ENCODE data around the gene ATP1A4.
A peak's percentile ranks its signal among the peaks of the same experiment; 100 is the strongest.
"Not testable (repeated sequence)": the region's sequence is repeated elsewhere in the genome, so short reads cannot be mapped to it uniquely, and the experiment has no call there.

Gene ATP1A4

DNA sequence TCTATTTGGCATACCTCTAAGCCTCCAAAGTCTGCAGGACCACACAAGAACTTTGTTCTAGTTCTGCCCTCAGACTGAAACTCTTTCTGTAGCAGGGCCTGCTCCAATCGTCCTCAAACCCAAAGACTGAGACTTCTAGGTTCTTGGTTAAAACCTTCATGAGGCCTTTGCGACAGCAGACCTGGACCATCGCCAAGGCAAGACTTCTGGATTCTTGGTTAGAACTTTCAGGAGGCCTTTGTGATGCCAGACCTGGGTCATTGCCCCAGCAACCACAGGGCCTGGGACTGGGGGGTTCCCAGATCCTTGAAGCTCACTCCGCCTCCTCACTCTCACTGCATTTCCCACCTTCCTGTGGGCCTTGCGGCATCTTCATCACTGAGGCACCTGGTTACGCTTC is at the start of gene ATP1A4:
TSS of gene ATP1A4 (plus strand) at position 301 of the 400 bp plus-strand sequence. CDS start 438 bp downstream, outside the sequence.
- DNase-seq: no peak

DNA sequence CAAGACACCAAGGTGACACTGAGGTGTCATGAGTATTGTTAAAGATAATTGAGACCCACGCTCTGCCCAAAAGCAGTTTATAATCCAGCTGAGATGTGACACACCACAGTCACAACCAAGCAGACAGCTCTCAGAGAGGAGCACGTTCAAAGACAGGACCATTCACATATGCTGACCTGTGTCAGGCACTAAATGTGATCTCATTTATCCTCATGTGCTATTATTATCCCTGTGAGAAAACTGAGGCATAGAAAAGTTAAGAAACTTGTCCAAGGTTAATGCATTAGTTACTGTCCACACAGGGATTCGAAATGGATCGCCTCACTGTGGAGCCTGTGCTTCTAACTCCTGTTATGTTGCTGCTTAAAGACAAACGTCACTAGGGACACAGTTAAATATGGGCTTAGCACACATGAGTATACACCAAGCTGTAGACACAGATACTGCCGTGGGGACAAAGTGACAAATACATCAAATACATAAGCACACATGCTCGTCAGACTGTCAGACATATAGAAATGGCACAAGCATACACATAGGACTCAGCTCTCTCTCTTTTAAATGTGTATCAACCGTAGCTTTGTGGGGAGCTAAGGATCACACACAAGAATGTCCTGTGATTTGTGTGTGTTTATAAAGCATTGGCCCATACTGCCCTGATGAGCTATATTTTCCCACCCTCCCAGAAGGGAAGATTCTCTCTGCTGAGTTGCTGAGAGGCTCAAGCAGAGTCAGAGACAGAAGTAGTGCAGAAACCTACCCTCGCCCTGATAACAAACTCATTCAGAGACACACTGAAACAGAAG is 49.5 kb upstream of the ATP1A4 start:
- peak; percentile 23 for DNase-seq

GRCh38 chr1:160103658-160104408 is 47.6 kb upstream of the ATP1A4 start:
- DNase-seq: peak; percentile 78

DNA sequence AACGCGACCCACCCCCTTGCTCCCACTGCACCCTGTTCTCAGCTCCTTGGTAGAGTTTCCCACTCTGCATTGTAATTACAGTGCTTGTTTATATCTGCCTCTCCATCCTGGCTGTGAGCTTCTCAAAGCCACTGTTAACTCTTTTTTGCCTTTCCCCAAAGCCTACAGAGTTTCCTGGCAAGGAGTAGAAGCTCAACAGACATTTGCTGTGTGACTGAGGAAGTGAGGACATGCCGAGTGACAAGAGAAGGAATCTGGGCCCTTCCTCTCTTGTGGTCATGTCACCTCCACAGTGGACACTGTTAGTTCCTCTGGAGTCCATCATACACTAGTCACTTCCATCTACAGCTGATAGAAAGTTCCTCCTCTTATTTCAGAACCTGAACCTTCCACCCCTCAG is 46.9 kb upstream of the ATP1A4 start:
- peak; percentile 46 for DNase-seq

DNA sequence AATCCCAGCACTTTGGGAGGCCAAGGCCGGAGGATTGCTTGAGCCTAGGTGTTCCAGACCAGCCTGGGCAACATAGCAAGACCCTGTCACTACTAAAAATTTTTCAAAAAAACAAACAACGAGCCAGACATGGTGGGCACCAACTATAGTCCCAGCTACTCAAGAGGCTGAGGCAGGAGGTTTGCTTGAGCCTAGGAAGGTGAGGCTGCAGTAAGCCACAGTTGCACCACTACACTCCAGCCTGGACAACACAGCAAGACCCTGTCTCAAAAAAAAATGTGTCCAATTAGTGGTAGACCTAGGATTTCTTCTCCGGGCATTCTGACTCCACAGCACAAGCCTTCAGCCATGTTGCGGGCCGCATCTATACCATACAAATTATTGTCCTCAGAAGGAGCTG is 46.2 kb upstream of the ATP1A4 start:
- no peak for DNase-seq

- DNase-seq: no peak
Observed at GRCh38 chr1:160107512-160107911, 43.9 kb upstream of the ATP1A4 start.

- DNase-seq: peak; percentile 91
Observed at GRCh38 chr1:160108888-160109662, 42.3 kb upstream of the ATP1A4 start.

DNA sequence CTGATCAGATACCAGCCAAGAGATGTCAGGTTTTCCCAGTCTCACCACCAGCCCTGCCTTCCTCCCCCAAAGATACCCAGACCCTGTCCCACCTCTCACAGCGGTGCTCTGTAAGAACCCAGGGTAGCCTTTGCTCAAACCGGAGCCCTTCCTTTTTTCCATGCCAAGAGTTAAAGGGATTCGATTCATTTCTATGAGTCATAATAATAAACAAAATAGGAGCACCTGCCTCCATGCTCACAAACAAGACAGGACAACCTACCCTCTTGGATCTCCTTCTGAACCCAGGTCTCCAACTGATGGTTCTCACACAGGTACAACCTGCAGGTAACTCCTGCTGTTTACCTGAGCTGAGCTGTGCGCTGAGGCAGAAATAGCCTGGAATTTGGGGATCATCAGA is 41.7 kb upstream of the ATP1A4 start:
- no peak for DNase-seq

DNA sequence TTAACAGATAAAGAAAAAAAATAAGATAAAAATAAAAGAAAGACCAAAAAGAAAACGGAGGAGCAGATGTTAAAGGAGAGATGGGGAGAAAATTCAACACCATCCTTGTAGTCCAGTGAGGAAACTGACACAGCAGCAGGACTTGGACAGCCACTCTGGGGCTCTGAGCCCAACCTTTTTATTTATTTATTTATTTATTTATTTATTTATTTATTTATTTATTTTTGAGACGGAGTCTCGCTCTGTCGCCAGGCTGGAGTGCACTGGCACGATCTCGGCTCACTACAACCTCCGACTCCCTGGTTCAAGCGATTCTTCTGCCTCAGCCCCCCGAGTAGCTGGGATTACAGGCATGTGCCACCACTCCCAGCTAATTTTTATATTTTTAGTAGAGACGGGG is 39.9 kb upstream of the ATP1A4 start:
- not testable (repeated sequence) for DNase-seq

DNA sequence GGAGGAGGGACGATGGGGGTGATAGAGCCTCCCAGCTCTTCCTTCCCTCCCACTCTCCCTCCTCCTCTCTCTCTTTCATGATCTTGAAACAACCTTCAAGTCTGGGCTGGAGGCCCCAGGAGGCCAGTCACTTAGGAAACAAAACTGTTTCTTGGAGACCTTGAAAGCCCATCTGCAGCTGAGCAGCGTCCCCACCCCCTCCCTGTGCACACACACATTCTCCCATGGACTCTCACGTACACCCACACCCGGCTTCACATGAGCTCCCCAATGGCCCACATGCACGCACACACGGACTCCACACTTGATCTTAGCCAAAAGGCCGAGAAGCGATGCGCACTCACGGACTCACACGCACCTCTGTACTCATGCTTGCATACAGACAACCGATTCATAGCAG is 39.0 kb upstream of the ATP1A4 start:
- no peak for DNase-seq

DNA sequence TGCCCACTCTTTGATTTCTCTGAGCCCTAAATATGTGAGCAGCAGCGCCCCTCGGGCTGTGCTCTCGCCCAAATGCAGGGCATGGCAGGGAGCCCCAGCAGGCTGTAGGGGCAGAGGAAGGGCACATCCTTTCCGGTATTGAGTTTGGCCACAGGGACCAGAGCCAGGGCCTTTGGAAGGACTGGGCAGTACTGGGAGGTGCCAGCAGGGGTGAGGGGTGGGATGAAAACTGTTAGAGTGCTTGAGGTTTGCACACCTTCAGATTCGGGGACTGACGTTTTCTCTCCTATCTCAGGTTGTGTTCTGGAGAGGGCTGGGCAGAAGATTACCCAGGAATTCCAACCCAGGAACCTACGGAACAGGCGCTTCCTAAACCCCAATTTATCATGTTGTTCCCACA is 38.0 kb upstream of the ATP1A4 start:
- DNase-seq: no peak

GRCh38 chr1:160114085-160114484 is 37.3 kb upstream of the ATP1A4 start:
- DNase-seq: no peak

DNA sequence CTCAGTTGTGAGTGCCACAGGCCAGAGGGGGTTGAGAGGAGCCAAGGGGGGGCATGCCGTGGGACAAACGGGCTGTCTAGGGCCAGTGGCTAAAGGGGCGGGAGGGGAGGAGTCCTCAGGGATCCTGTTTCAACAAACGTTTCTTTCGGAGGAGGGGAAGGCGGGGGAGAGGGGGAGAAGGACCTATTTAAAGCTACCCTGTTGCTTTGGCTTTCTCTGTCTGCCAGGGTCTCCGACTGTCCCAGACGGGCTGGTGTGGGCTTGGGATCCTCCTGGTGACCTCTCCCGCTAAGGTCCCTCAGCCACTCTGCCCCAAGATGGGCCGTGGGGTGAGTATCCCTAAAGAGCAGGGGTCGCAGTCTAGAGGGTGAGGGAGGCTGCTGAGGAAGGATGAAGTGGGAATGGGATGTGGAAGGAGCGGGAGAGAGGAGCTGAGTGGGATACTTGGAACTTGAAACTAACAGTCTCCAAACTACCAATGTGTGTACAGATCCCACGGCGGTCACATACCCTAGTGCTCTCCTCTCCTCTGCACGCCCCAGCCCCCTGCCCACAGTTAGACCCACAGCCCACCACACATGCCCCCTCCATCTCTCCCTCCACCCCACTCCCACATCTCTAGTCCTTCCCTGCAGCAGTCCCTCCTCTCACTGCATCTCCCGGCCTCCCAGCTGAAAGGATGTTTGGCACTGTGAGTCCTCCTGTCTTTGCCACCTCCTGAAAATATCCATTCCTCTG is 35.7 kb upstream of the ATP1A4 start, which contains the start of gene ATP1A2:
TSS of gene ATP1A2 (plus strand) at position 215 of the 738 bp plus-strand sequence. CDS start at position 318, 103 bp downstream.
- peak; percentile 41 for DNase-seq

GRCh38 chr1:160116283-160117147 is 34.9 kb upstream of the ATP1A4 start:
- peak; percentile 26 for DNase-seq

DNA sequence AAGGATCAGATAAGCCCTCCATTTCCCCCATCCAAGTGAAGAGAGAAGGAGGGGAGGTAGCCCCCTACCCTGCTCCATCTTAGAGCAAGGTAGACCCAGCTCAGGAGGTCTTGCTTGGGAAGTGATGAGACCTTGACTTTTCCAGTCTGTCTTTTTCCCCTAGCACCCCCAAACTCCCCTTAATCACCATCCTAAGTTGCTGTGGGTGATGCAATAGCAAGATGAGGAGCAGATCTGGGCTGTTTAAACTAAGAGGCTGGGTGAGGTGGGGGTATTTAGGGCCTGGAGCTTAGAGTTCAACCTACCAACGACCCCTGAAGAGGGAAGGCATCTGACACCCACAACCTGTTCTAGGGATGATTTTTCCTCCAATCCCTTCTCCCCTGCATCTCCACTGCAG is 34.1 kb upstream of the ATP1A4 start:
- DNase-seq: no peak

- DNase-seq: no peak
Observed at GRCh38 chr1:160117709-160118183, 33.7 kb upstream of the ATP1A4 start.

GRCh38 chr1:160118928-160119327 is 32.5 kb upstream of the ATP1A4 start:
- no peak for DNase-seq

DNA sequence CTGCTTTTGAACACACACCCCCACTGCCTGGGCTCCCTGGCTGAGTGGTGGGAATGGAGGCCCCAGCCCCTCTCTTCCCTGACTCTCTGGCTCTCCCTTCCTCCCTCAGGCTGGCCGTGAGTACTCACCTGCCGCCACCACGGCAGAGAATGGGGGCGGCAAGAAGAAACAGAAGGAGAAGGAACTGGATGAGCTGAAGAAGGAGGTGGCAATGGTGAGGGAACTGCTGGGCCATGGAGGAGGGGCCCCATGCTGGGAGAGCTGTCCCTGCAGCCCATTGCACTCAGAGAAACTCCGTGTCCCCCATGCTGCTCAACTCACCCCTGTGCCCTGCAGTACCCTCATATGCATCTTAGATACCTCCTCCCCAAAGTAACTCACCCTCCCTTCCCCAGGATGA is 30.6 kb upstream of the ATP1A4 start:
- no peak for DNase-seq

DNA sequence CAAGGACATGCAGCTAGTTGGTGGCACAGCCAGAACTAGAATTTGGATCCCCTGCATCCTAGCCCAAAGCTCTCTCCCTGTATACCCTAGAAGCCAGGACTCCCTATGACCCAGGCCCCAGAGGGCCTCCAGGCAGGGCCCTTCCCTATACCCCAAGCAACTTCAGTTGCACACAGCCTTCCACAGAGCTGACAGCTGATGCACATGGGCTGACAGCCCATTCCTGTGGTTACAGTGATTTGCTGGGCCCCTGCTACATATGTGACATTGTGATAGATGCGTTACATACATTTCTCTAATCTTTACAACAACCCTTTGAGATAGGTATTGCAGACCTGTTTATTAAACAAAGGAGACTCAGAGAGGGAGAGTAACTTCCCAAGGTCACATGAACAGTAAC is 30.0 kb upstream of the ATP1A4 start:
- no peak for DNase-seq

- DNase-seq: no peak
Observed at GRCh38 chr1:160122978-160123495, 28.4 kb upstream of the ATP1A4 start.

DNA sequence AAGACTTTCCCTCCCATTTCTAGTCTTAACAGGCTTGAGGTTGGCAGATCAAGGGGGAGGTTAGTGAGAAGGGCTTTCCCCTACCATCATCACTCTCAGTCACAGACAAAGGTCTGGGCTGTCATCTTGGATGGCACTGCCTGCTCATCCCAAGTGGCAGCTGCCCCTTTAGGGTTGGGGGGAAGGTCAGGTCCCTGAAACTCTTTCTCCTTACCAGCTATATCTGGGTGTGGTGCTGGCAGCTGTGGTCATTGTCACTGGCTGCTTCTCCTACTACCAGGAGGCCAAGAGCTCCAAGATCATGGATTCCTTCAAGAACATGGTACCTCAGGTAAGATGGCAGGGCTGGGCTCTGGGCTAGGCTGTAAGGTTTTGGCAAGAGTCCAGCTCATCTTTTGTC is 27.7 kb upstream of the ATP1A4 start:
- no peak for DNase-seq

Measured in NCI-H69 (cell line).